ENCODE results near the gene PIH1D1. TPM values are rescaled to one million over a fixed set of nuclear protein-coding genes. Genes with fewer than 3 reads are reported as not detected.

PIH1D1 gene
- total RNA-seq, 1 donor from 2014 or later = 54.6 TPM

Small RNA genes within 50 kb of the gene (microRNA-seq; reads per million reads assigned to microRNA genes)
- not detected for gene MIR150 (ENCODE audit: borderline number of aligned reads)

Other genes with a start within 250 kb of the PIH1D1 start
- gene SLC6A16, start 126.6 kb downstream of the PIH1D1 start, total RNA-seq = 3.5 to 5.2 TPM (median 3.5 TPM) in 3 replicates
- not detected in 3 replicates for gene CD37, start 116.4 kb downstream of the PIH1D1 start, total RNA-seq
- gene TEAD2, start 89.4 kb downstream of the PIH1D1 start, total RNA-seq = 49.6 to 63.8 TPM (median 62.6 TPM) in 3 replicates
- 1.5 to 2.4 TPM (median 2.1 TPM) in 3 replicates for gene DKKL1, start 87.9 kb downstream of the PIH1D1 start, total RNA-seq
- not detected in 3 replicates for gene KASH5, start 63.6 kb downstream of the PIH1D1 start, total RNA-seq
- gene PTH2, start 28.4 kb downstream of the PIH1D1 start, total RNA-seq = not detected in 3 replicates
- not detected in 3 replicates for gene GFY, start 26.4 kb downstream of the PIH1D1 start, total RNA-seq
- gene SLC17A7, start 10.3 kb downstream of the PIH1D1 start, total RNA-seq = 0.17 to 0.47 TPM (median 0.33 TPM) in 3 replicates
- 23.2 to 34.9 TPM (median 24.5 TPM) in 3 replicates for gene ALDH16A1, start 1.4 kb upstream of the PIH1D1 start, total RNA-seq
- gene FLT3LG, start 22.4 kb upstream of the PIH1D1 start, total RNA-seq = 1.6 to 3.4 TPM (median 1.9 TPM) in 3 replicates
- gene RPL13A, start 35.8 kb upstream of the PIH1D1 start, total RNA-seq = 1,566 to 1,771 TPM (median 1,602 TPM) in 3 replicates
- gene RPS11, start 44.6 kb upstream of the PIH1D1 start, total RNA-seq = 1,193 to 1,478 TPM (median 1,199 TPM) in 3 replicates
- gene FCGRT, start 60.8 kb upstream of the PIH1D1 start, total RNA-seq = 103 to 112 TPM (median 103 TPM) in 3 replicates
- 233 to 326 TPM (median 298 TPM) in 3 replicates for gene RCN3, start 76.2 kb upstream of the PIH1D1 start, total RNA-seq
- 41.0 to 47.0 TPM (median 46.5 TPM) in 3 replicates for gene NOSIP, start 128.7 kb upstream of the PIH1D1 start, total RNA-seq
- gene PRRG2, start 129.5 kb upstream of the PIH1D1 start, total RNA-seq = 0.17 to 0.56 TPM (median 0.39 TPM) in 3 replicates
- gene PRR12, start 139.4 kb upstream of the PIH1D1 start, total RNA-seq = 23.8 to 33.9 TPM (median 28.1 TPM) in 3 replicates
- 61.7 to 113 TPM (median 104 TPM) in 3 replicates for gene RRAS, start 188.3 kb upstream of the PIH1D1 start, total RNA-seq
- gene SCAF1, start 190.4 kb upstream of the PIH1D1 start, total RNA-seq = 76.3 to 79.0 TPM (median 77.3 TPM) in 3 replicates
- gene IRF3, start 214.0 kb upstream of the PIH1D1 start, total RNA-seq = 45.8 to 75.3 TPM (median 53.0 TPM) in 3 replicates
- gene BCL2L12, start 214.1 kb upstream of the PIH1D1 start, total RNA-seq = 18.3 to 26.6 TPM (median 21.4 TPM) in 3 replicates
- gene PRMT1, start 225.5 kb upstream of the PIH1D1 start, total RNA-seq = 97.7 to 105 TPM (median 98.0 TPM) in 3 replicates
- gene ADM5, start 237.8 kb upstream of the PIH1D1 start, total RNA-seq = 0.49 to 1.4 TPM (median 0.52 TPM) in 3 replicates
- gene CPT1C, start 239.3 kb upstream of the PIH1D1 start, total RNA-seq = 26.3 to 30.7 TPM (median 27.3 TPM) in 3 replicates

Measured in chondrocyte (in vitro differentiated cells).